Inferior parietal cortex (tissue), 1 donor: Measurements from ENCODE around the gene PRPH.
"Not testable (repeated sequence)": the region's sequence is repeated elsewhere in the genome, so short reads cannot be mapped to it uniquely, and the experiment has no call there.

Experiments used
- DNase-seq: peaks from one replicate; pipeline ENCODE4 v3.0.0-alpha.2; 2016; ENCODE audit errors: extremely low spot score

PRPH gene

GRCh38 chr12:49298160-49298559 is 3.2 kb downstream of the PRPH start:
- DNase-seq: no peak

GRCh38 chr12:49301760-49302159 is 6.8 kb downstream of the PRPH start:
- DNase-seq: no peak

- no peak for DNase-seq
Observed at GRCh38 chr12:49304161-49304560, 9.2 kb downstream of the PRPH start.

GRCh38 chr12:49305762-49306510 is 11.0 kb downstream of the PRPH start:
- no peak for DNase-seq

- no peak for DNase-seq
Observed at GRCh38 chr12:49309386-49309785, 14.4 kb downstream of the PRPH start.

- not testable (repeated sequence) for DNase-seq
Observed at GRCh38 chr12:49310451-49311000, 15.6 kb downstream of the PRPH start.

GRCh38 chr12:49314811-49315210 is 19.9 kb downstream of the PRPH start:
- DNase-seq: no peak

GRCh38 chr12:49317118-49317517 is 22.2 kb downstream of the PRPH start:
- DNase-seq: not testable (repeated sequence)

- DNase-seq: not testable (repeated sequence)
Observed at GRCh38 chr12:49320411-49321103, 25.6 kb downstream of the PRPH start.

GRCh38 chr12:49322367-49322707 is 27.4 kb downstream of the PRPH start:
- no peak for DNase-seq

GRCh38 chr12:49322708-49323523 is 28.0 kb downstream of the PRPH start, which contains the start of gene TROAP:
TROAP (plus strand) TSS chr12:49323255; CDS start chr12:49323609, 354 bp downstream.
- peak; percentile 100 for DNase-seq

GRCh38 chr12:49323524-49324097 is 28.7 kb downstream of the PRPH start:
- no peak for DNase-seq

GRCh38 chr12:49325606-49326005 is 30.7 kb downstream of the PRPH start:
- DNase-seq: no peak

GRCh38 chr12:49327368-49327767 is 32.4 kb downstream of the PRPH start:
- DNase-seq: no peak

- no peak for DNase-seq
Observed at GRCh38 chr12:49327887-49328286, 32.9 kb downstream of the PRPH start.

GRCh38 chr12:49328816-49329215 is 33.9 kb downstream of the PRPH start:
- no peak for DNase-seq

GRCh38 chr12:49330032-49330619 is 35.2 kb downstream of the PRPH start:
- no peak for DNase-seq

- DNase-seq: no peak
Observed at GRCh38 chr12:49330631-49331379, 35.9 kb downstream of the PRPH start.

- peak; percentile 79 for DNase-seq
Observed at GRCh38 chr12:49331380-49332222, 36.7 kb downstream of the PRPH start.

GRCh38 chr12:49332441-49332861 is 37.5 kb downstream of the PRPH start:
- no peak for DNase-seq
